GM21786 (cell line): ENCODE results near the gene KLKB1.
"Not testable (repeated sequence)": the region's sequence is repeated elsewhere in the genome, so short reads cannot be mapped to it uniquely, and the experiment has no call there.

Source experiments
- ATAC-seq: cut with Tn5 transposase; IDR thresholded peaks from one replicate; pipeline ENCODE4 v1.9.1; 2021; ENCODE audit not compliant: unreplicated experiment

Gene KLKB1

GRCh38 chr4:186226521-186227189, 652 bp upstream of the KLKB1 start:
- ATAC-seq = no peak

- ATAC-seq = no peak
Measured at GRCh38 chr4:186227744-186228513, 622 bp downstream of the KLKB1 start.

DNA sequence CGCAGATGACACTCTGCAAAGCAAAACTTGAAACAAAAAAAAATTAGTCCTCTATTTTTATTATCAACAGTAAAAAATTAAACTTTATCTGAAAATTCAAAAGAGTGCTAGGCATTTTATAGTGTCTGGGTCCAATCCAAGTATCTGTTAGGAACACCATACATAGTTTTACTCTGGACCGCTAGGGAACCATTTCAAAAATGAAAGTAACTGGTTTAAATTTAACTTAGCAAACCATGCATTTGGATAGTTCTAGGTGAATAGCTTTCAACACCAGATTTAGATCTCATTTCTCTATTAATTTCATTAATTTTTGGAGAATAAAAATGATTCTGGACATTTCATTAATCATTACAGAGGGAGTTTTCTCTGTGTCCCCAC, 1.2 kb downstream of the KLKB1 start:
- no peak for ATAC-seq

- ATAC-seq = no peak
Measured at GRCh38 chr4:186234367-186234766, 7.1 kb downstream of the KLKB1 start.

GRCh38 chr4:186236126-186236525, 8.8 kb downstream of the KLKB1 start:
- no peak for ATAC-seq

DNA sequence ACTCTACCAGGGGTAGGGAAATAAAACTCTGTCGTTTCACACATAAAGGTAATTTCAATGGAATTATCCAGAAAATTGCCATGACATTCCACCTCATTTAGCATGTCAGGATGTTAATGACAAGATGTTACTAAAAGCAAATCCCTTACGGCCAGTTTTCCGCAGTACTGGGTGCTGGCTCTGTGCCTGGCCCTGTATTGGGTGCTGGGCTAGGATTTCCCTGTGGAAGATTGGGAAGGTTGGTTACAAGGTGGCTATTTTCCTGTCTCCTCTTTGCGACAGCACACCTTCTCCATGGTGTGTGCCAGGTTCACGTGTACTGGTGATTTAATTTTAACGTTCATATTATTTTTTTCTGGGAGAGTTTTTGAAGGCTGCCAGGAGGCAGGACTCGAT, 13.1 kb downstream of the KLKB1 start:
- no peak for ATAC-seq

DNA sequence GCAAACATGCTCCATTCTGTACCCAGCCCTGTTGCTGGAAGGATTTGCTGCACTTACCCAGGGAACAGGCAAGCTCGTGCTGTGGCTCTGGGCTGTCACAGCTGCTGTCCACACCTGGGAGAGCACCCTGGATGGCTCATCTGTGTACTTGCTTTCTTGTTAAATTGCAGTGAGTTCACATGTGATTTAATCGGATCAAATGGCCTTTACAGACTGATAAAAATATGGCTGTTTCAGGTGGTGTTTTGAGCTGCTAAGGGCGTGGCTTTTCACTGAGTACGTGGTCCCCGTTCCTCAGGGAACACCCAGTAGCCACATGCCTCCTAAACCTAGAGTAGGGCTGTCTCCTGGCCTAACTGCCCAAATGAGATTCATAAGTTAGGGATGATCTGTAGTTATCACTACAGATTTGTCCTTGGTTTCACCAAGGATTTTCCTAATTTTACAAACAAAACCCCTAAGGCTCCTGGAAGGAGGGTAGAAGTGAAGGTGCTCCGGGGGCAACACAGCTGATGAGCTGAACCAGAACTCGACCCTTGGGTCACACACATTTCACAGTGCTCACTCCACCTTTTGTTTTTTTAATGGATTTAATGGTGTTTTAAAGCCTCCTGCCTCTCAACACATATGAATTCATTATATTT, 13.7 kb downstream of the KLKB1 start:
- ATAC-seq = no peak

DNA sequence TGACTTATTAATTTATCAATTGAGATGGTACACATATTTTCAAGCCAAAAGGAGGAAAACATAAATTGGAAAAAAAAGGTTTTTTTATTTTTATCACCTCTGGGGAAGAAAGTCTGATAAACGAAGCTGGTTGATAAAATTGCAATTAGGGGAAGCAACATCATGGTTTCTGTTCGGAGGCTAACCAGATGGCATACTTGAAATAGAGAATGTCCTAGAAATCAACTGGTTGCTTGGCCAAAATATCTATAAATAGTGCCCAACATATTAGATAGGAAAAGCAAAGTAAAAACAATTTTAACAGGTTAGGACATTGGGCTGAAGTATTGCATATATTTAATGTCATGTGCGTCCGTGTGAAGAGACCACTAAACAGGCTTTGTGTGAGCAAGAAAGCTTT, 14.3 kb downstream of the KLKB1 start:
- no peak for ATAC-seq

DNA sequence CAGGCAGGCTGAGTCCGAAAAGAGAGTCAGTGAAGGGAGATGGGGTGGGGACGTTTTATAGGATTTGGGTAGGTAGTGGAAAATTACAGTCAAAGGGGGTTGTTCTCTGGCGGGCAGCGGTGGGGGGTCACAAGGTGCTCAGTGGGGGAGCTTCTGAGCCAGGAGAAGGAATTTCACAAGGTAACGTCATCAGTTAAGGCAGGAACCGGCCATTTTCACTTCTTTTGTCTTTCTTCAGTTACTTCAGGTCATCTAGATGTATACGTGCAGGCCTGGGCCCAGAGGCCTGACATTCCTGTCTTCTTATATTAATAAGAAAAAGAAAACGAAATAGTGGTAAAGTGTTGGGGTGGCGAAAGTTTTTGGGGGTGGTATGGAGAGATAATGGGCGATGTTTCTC, 14.7 kb downstream of the KLKB1 start:
- not testable (repeated sequence) for ATAC-seq

GRCh38 chr4:186243331-186243730, 16.0 kb downstream of the KLKB1 start:
- no peak for ATAC-seq

- no peak for ATAC-seq
Measured at GRCh38 chr4:186244835-186245234, 17.5 kb downstream of the KLKB1 start.

DNA sequence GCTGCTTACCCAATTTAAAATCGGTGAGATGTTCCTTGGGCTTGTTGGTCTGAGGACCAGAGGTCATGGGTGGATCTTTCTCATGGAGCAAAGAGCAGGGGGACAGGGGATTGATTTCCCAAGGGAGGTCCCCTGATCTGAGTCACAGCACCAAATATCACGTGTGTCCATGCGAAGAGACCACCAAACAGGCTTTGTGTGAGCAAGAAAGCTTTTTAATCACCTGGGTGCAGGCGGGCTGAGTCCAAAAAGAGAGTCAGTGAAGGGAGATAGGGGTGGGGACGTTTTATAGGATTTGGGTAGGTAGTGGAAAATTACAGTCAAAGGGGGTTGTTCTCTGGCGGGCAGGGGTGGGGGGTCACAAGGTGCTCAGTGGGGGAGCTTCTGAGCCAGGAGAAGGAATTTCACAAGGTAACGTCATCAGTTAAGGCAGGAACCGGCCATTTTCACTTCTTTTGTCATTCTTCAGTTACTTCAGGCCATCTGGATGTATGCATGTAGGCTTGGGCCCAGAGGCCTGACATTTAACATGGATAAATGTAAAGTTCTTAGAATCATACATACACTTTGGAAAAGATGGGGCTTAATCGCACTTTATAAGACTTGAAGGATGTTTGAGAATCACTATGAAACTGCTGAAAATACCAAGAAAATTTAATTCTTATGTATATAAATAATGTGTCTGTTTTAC, 19.9 kb downstream of the KLKB1 start:
- ATAC-seq = not testable (repeated sequence)

GRCh38 chr4:186248643-186249042, 21.3 kb downstream of the KLKB1 start:
- ATAC-seq = no peak

- no peak for ATAC-seq
Measured at GRCh38 chr4:186249785-186250754, 22.8 kb downstream of the KLKB1 start.

DNA sequence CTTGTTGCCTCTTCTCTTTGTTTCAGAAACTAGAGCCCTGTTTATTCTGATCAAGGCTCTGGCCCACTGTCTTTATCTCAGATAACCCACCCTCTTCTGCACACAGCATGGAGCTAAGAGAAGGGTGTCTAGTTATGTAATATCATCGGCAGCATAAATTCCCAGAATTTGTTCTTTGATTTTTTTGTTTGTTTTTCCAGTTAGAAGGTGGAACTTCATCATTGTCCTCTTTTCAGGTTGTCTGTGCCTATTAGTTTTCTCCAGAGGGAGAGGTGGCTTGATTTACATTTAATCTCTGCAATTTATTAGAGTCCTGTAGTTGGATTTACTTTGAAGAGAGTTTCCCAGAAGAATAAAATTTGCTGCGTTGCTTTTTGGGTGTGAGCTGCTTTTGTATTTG, 23.5 kb downstream of the KLKB1 start:
- no peak for ATAC-seq

DNA sequence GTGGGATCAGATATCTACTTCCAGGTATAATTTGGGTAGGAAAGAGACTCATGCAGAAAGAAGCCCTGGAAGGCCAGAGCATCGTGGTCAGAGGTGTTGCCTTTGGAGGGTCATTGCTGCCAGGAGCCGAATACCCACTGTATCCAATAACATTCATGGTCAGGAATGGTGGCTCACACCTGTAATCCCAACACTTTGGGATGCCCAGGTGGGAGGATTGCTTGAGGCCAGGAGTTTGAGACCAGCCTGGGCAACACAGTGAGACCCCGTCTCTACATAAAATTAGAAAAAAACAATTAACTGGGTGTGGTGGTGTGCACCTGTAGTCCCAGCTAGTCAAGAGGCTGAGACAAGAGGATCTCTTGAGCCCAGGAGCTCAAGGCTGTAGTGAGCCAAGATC, 27.8 kb downstream of the KLKB1 start:
- ATAC-seq = no peak

- ATAC-seq = no peak
Measured at GRCh38 chr4:186258216-186258811, 31.0 kb downstream of the KLKB1 start.

DNA sequence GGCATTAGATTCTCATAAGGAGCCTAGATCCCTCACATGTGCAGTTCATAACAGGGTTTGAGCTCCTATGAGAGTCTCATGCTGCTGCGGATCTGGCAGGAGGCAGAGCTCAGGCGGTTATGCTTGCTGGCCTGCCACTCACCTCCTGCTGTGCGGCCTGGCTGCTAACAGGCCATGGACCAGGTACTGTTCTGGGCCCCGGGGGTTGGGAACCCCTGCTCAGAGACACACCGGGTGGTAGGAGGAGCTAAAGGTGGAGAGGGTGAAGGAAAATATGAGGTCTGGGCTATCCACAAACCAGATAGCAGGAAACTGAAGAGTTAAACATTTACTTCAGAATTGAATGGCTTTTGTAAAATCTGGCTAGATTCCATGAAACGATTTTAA, 32.8 kb downstream of the KLKB1 start:
- no peak for ATAC-seq

DNA sequence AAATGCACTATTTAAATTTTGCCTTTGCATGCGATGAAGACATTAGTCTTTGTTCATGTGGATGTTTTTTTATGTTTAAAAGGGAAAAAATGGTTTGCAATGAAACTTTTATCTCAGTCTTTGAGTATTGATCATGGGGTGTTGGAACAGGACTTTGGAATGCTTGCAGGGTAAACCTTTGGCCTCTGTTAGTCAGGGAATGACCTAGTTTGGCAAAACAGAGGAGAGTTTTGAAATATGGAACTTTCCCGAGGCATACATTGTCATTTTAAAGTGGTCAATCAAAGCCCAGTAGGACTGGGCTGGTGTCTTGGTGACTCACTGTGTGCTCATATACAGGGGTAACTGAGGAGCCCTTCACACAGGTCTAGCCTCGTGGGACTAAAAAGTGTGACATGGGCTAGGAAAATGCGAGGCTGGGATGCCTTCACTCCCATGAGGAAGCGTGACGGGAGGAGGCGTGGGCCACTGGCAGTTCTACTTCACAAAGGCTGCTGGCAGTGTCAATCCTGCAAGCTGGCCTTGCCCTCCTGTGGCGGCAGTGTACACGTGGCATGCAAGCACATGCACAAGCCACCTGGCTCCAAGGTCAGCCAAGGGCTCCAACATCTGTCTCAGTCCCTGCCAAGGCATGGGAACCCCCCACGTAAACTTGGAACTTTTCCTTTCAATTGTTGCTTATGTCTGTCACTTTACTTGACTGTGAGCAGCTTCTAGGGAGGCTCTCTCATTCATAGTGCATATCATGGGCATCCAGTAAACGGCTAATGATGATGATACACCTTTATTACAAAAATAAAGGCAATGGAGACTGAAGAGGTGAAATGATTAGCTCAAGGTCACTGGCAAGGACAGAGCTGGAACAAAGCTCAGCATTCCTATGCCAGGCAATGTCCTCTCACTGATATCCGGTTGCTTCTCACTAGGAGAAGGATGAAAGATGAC, 33.5 kb downstream of the KLKB1 start:
- no peak for ATAC-seq
